ENCODE data around the gene KLHL29.

KLHL29 gene

DNA sequence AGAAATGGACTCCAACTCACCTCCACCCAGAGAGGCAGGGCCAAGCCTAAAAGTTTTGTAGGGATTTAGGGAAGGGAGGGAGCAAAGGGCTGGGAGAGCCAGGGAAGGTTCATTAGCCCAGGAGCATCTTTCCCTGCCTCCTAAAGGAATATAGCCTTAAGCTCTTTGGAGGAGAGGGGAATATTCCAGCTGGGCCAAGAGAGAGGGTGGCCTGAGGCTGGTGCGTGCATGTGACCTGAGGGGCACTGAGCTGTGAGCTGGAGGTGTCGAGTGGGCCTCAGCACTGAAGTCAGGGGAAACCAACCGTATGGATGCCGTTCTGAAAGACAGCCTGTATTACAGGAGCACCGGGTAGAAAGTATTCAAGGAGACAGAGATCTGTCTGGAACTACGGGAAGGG, 112.6 kb downstream of the KLHL29 start:
- no peak for DNase-seq

DNA sequence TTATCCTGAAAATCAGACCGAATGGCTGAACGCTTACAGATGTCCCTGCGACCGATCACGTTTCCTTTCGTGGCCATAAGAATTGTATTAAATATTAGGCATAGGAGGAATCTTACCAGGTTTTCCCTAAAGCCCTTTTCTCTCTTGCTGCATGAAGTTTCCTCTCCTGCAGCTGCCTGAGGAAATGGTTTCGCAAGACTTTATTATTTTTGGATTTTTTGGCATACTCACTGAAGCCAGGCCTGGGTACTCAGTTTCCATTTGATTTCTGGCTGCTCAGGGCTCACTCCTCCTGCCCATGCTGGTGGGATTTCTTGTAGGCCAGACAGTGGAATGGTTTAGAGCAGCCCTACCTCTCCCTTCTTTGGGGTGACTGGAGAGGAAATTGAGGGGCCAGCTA, 114.0 kb downstream of the KLHL29 start:
- no peak for DNase-seq

DNA sequence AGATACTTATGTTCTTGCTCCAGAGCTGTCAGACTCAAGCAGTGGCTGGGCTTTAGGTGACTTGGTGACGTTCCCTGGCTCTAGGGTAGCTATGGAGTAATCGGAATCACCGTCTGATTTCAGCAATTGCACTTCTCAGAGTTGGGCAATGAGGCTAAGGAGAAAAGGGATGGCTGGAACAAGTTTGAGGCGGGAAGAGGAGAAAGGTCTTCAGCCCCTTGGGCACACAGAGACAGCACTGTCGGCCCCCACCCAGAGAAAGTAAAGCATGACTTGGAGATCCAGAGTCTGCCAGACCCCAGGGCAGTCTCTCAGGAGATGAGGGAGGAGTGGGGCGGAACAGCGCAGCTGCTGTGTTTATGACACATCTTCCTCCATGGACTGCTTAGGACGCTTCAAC, 114.5 kb downstream of the KLHL29 start:
- DNase-seq, result no peak

DNA sequence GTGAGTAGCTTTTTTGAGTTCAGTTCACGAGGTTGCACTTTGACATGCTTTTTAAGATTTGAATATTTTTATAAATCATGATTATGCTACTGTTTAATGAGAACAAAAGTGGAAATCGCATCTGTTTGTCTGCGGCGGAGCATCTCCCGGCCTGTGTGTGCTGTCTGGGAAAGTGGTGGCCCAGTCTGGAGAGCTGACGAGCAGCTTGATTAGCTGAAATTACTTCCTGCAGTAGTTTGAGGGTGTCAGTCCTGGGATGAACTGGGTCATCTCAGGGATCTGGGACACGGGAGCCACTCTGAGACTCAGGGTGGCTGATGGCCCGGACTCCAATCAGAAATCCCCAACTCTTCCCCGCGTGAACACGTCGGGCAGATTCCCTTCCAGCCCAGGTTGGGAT, 115.9 kb downstream of the KLHL29 start:
- no peak for DNase-seq

DNA sequence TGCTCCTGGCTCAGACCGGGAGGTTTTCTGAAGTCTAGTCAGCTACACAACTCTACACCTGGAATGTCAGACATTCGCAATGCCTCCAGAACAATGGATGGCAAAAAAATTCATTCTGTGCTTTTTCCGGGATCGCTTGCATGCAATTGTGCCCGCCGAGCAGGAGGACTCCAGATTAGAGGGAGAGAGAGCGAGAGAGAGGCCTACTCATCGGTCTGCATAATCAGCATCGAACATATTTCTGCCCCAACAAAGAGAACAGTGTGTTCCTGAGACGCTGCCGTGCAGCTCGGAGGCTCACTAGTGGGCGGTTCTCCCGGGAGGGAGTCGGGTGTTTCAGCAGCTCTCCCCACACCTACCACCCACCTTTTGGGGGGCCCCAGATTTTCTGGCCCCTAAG, 117.1 kb downstream of the KLHL29 start:
- no peak for DNase-seq

DNA sequence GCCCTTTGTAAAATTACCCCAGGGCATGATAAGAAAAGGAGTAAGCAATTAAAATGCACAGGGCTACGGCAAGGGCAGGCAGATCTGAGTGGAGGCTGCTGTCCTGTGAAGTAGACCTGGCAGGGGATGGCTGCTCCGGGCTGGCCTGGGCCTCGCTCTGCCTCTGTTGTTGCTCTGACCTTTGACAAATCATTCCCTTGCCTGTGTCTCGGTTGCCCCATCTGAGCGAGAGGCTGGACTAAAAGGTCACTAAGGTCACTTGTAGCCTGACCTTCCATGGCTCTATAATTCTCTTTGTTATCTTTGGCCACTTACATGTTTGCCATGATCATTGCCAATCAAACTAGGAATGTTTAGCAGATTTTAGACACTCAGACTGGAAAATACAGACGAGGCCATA, 118.1 kb downstream of the KLHL29 start:
- no peak for DNase-seq

DNA sequence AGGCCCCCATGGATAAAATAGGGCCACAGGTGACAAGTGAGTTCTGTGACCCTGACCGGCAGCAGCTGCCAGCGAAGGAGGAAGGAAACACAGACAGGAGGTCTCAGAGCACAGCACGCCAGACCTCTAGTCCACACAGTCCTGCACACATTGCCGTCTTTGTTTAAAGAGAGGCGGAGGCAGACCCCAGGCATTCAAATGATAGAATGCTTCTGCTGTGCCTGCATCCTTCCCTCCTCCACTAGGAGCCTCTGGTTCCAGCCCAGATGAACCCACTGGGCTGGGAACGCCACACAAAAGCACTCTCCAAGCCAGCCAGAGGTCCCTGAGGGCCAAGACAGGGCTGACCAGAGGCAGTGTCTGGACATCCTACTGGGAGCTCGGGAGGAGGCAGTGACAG, 118.7 kb downstream of the KLHL29 start:
- DNase-seq, result no peak

DNA sequence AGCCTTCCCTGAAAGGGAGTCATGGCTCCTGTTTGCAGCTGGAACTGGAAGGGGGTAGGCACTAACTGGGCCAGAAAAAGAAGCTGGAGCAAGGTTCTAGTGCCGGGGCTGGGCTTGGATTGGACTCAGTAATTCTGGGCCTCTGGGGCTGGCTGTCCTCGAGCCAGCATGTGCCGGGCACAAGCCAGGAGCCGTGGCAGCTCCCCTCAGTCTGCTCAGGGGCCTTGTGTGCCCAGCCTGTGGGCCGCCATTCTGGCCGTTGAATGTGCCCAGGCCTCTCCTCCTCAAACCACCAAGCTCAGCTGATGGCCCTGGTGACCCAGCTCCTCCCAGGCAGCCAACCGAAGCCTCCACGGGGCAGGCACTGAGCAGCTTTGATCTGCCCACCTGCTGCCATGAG, 119.6 kb downstream of the KLHL29 start:
- DNase-seq, result no peak

DNA sequence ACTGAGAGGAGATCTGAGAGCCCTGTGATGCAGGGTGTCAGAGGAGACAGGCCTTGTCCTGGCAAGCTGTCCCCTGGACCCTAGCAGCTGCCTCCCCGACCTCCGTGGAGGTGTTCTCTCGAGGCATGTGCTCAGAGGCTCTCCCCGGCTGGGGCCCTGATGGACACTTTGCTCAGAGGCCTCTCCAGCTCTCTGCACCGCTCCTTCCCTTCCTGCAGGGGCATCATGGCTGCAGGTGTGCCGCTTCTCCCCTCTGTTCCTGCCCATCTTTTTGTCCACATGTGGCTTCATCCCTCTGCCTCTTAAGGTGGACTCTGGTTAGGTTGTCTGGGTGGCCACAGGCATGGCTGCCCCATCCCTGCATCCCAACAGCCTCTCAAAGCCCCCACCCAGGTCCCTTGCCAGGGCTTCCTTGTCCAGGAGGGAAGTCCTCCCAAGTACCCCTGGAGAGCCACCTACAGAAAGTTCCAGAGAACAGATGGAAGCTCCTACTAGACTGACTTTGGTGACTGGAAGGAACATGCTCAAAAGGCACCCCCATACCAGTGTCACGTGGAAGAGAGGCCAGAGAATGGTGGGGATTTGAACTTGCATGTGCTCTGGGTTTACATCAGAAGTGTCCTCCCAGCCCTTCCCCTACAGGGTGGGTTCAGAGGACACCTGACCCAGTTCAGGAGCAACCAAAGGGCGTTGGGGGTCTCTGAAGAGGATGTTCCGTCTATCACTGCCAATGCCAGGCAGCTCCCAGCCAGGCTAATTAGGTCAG, 120.4 kb downstream of the KLHL29 start:
- DNase-seq, result no peak

DNA sequence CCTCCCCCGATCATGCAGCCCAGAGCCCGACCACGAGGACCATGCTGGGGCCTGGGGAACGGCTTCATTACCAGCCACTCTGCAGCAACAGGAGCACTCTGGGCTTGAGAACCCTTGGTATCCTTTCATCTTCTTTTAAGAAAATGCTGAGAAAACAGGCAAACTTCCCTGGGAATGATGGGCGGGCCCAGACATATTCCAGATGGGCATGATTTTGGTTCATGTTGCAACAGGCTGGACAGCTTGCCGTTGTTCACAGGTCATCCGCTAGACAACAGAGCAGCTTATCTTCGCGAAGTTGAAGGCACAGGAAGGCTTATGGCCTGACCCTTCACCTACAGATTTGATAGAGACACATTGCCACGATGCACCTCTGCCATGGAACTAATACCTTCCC, 121.0 kb downstream of the KLHL29 start:
- DNase-seq, result no peak

DNA sequence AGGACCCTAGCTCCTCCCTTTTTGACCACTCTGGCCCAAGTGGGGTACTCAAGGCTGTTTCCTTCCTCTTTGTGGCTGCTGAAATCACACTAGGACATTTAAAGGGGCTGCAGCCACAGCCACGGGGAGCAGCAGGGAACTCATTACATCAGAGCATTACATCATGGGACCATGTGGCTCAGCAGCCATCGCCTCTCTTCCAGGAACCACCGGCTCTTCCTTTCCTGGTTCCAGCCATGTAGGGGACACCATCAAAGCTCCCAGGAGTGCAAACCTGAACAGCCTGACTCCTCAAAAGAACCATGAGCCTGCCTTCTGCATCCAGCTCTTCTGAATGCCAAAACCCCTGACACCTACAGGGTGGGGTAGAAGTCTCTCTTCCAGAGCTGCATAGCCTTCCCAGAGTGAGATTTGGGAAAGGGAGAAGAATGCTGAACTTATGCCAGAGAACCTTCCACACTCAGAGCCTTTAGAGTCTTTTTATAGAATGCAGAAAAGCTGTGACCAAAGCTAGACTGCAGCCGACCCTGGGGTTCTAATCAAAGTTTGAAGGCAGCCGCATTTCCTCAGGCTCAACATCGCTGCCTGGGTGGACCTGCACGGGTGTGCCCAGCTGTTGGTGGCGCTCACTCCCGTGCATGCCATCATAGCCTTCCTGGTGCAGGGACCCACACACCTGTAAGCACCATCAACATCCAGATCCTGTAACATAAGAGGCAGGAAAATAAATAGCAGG, 121.7 kb downstream of the KLHL29 start:
- DNase-seq, result no peak

DNA sequence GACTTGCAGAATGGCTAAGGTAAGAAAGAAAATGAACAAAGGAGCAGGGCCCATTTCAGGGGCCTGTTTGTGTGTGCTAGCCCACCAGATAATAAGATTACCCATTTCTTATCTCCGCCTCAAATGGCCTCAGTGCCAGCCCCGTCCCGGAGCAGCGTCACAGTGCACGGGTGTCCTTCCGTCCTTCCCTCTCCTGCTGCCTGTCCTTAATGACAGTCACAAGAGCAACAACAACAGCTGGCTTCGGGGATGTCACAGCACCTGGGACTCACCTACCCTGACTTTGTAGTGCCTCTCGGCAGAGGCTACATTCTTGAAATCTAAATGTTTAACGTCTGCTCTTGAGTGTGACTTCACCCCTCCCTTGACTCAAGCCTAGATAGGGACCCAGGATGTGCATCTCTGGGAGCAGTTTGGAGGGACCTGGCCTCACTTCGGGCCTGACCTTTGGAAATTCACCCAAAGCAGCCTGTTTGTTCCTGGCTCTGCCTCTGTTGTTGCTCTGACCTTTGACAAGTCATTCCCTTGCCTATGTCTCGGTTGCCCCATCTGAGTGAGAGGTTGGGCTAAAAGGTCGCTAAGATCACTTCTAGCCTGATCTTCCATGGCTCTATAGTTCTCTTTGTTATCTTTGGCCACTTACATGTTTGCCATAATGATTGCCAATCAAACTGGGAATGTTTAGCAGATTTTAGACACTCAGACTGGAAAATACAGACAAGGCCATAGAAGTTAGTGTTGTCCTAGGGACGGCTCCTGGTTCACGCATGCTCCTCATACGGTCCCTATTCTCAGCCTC, 122.5 kb downstream of the KLHL29 start:
- DNase-seq, result no peak

DNA sequence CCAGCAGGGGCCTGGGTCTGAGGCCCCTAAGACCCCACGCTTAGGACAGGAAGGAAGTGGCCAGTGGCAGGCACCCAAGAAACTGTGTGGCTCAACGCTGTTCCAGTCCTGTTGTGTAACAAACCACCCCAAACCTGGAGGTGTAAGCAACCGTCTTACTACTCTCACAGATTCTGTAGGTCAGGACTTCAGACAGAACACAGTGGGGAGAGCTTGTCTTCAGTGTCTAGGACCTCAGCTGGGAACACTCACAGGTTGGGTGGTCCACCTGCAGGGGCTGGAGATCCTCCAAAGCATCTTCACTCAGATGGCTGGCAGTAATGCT, 123.0 kb downstream of the KLHL29 start:
- no peak for DNase-seq

DNA sequence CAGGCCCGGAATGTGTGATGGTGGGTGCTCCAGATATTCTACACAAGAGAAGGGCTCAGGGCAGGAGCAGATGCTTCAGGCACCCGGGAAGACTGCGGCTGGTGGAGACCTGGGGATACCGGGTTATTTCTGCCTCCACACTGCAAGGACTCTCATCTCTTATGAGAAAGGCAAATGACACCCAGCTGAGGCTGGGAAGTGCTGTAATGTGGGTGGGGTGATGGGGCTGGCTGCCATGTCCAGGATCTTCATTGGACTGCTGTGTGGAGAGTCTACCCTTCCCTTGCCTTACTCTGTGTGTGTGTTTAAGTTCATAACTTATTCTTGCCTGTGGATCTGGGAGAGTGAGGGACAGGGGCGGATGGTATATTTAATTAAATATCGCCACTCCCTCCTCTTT, 124.1 kb downstream of the KLHL29 start:
- DNase-seq, result no peak

DNA sequence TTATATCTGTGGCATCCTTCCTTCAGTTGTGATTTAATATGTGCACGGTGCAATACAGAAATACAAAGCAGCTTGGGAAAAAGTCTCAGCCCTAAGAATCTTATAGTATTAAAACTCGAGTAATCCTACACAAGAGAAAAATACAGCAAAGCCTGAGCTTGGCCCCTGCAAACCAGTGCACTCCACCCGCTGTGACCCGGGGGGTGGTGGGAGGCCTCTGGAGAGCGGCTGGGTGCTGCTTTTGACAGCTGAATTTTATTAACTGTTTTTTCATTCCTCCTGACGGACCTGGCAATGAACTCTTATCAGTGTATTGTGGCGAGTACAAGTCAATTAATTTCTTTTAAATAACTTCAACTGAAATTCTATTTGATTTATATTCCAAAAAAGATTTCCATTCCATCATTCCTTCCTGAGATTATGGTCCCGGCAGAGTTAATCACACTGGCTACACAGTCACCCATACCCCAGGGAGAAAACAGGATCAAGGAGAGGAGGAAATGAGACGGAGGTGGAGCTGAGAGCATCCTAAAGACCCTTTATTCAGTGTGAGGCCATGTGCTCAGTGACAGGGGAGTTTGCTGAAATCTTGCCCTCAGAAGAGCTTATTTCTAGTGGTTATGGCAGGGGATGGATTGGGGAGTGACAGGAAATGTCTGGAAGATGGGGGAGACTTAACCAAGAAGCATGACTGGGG, 124.8 kb downstream of the KLHL29 start:
- no peak for DNase-seq

DNA sequence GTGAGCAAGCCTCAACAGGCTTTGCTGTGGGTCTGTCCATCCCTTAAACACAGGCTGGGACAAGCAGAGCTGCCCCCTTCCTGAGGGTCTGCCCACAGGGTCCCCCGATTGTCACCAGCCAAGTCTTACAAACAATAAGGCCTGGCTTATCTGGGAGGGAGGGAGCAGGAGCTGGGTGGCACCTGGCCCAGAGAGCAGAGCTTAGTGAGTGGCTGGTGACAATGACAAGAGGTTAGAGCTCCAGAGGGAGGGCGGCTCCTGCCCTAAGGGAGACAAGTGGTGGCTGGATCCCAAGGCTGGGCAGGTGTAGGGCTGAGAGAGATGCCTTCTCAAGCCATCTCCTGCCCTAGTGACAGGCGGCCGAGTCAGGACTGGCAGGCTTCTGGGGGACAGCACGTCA, 125.5 kb downstream of the KLHL29 start:
- DNase-seq, result no peak

DNA sequence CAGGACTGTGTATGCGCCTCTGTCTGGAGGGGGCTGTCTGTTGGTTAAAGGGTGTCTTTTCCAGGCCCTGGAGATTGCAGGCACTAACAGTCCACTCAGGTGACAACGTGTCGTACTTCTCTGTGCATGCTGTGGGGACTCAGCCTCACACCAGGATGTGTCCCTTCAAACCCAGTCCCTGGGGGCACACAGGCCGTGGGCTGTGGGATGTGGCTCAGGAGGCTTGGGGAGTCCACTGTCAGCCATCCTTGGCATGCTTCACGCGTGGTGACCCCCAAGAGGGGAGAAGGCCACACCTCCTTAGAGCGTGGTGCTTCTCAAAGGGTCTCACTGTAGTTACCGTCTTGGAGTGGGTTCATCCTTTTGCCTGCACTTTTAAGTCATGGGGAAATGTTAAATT, 127.8 kb downstream of the KLHL29 start:
- no peak for DNase-seq

DNA sequence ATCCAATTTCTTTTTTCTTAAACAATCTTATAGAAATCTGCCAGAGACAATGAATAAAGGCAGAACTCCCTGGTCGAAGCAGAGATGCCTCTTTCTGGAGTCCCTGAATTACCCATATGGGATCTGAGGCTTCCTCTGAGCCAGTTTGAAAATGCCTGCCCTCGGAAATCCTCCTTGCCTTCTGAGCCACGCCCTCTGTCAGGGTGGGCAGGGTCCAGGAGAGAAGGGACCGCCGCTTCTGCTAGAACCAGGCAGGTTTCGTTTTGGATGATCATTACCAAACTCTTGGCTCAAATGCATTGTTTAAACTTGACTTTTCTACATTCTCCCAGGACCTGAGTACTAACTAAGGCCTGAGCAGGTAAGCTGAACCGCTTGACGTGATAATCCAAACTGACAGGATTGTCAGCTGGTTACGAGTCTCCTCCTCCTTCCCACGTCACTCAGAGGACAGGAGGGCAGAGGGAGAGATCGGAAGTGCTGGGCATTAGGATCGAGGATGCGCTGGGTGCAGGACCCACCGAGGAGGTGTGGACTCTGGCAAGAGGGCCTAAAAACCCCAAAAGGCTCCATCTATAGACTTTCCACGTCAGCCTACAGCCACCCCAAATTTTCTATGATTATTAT, 128.4 kb downstream of the KLHL29 start:
- no peak for DNase-seq

DNA sequence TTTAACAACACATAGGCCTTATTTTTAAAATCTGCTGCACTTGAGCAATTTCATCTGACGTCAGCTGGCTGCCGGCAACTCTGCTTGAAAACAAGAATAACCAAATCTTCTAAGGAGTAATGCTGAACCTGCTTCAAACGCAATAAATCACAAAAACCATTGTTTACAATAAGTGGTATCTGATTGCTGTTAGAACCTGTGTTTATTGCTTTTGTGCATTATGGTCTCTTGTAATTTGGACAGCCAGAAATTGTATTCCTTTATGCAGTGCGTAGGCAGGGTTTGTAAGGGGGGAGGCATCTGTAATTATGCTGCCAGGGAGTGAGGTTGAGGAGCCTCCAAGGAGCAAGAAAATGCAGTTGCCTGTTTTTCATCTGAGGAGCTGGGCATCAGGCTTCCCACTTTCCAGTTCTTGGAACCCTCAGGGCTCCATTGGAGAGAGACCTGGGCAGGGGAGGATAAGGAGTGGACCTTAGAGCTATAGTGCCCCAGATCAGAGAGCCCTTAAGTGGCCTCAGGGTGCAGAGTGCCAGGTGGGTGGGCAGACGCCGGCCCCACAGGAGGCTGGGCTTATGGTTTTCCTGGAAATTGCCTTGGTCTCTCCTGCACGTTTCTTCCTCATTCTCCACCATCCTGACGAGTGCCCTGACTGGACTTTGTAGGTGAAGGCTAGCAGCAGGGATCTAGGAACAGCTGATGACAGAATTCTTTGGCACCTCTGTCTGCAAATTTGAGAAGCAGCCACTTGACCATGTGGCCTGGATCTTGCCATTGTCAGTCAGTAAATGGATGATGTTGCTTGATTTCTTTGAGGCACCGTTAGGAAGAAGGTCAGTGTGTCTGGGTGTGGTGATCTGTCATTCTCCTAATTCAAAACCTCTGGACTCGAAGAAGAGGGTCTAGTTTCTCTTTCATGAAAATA, 129.2 kb downstream of the KLHL29 start:
- no peak for DNase-seq

DNA sequence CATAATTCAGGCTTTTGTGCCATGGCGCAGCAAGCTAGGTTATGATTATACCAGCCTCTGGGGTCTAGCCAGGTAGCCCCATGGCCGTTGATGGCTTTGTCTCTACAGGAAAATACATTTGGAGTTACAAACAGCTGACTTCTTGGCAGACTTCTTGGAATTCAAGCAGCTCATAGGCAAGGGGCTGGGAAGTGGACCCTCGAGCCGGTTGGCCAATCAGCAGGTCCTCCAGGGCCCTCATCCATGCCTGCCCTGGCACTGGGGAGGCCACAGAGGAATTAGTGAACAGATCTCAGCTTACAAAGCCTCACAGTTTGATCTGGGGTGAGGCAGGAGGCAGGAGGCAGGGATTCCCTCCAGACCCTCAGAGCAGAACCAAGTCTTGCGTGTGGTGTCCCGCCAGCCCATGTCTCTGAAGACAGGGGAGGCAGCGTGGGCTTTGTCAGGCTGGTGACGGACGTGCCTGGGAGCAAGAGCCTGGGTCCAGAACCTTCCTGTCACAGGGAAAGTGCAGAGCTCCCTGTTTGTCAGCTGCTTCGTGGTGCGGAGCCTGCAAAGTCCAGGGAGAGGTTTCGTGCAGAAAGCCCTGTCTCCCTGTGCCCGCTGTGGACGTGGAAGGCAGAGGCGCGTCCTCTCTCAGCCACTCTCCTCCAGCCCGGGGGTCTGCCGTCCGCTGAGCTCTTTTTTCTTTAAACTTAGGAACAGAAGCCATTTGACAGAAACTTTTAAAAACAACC, 131.7 kb downstream of the KLHL29 start:
- no peak for DNase-seq
